PC-3 (cell line): ENCODE data around the gene ELF2.

Experiments used
- EZH2 ChIP-seq: fragments of 300-600 bp; sonication (generic); IDR thresholded peaks from one replicate; pipeline ENCODE4 v1.6.1; 2017; ENCODE audit warnings: antibody characterized with exemption, mild to moderate bottlenecking, low read length; ENCODE audit not compliant: unreplicated experiment
- TF ChIP-seq, protein P1 (sequence below): fragments of 300-600 bp; sonication (generic); conservative IDR thresholded peaks from 2 replicates; pipeline ENCODE4 v1.5.1; 2017; ENCODE audit warnings: antibody characterized with exemption, low read depth, mild to moderate bottlenecking, low read length

DNA sequence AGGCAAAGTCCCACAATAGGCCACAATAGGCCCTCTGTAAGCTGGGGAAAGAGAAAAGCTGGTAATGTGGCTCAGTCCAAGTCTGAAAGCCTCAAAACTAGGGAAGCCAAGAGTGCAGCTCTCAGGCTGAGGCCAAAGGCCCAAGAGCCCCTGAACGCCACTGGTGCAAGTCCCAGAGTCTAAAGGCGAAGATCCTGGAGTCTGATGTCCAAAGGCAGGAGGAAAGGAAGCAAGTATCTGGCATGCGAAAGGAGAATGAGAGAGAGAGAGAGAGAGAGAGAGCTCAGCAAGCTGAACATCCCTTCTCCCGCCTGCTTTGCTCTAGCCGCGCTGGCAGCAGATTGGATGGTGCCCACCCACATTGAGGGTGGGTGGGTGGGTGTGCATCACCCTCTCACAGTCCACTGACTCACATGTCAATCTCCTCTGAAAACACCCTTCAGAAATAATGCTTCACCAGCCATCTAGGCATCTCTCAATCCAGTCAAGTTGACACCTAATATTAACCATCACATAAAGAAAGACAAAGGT is 30.9 kb upstream of the ELF2 start:
- TF ChIP-seq, protein P1, sequence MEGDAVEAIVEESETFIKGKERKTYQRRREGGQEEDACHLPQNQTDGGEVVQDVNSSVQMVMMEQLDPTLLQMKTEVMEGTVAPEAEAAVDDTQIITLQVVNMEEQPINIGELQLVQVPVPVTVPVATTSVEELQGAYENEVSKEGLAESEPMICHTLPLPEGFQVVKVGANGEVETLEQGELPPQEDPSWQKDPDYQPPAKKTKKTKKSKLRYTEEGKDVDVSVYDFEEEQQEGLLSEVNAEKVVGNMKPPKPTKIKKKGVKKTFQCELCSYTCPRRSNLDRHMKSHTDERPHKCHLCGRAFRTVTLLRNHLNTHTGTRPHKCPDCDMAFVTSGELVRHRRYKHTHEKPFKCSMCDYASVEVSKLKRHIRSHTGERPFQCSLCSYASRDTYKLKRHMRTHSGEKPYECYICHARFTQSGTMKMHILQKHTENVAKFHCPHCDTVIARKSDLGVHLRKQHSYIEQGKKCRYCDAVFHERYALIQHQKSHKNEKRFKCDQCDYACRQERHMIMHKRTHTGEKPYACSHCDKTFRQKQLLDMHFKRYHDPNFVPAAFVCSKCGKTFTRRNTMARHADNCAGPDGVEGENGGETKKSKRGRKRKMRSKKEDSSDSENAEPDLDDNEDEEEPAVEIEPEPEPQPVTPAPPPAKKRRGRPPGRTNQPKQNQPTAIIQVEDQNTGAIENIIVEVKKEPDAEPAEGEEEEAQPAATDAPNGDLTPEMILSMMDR: no peak
- TF ChIP-seq EZH2: no peak
